ENCODE measurements around the gene ARHGEF28.

ARHGEF28 gene

GRCh38 chr5:73943397-73943796, 317.4 kb downstream of the ARHGEF28 start:
- FAIRE-seq (no peak), DNase-seq (ENCODE audit: insufficient read length, low spot score) (no peak)
- TF ChIP-seq, protein P1, sequence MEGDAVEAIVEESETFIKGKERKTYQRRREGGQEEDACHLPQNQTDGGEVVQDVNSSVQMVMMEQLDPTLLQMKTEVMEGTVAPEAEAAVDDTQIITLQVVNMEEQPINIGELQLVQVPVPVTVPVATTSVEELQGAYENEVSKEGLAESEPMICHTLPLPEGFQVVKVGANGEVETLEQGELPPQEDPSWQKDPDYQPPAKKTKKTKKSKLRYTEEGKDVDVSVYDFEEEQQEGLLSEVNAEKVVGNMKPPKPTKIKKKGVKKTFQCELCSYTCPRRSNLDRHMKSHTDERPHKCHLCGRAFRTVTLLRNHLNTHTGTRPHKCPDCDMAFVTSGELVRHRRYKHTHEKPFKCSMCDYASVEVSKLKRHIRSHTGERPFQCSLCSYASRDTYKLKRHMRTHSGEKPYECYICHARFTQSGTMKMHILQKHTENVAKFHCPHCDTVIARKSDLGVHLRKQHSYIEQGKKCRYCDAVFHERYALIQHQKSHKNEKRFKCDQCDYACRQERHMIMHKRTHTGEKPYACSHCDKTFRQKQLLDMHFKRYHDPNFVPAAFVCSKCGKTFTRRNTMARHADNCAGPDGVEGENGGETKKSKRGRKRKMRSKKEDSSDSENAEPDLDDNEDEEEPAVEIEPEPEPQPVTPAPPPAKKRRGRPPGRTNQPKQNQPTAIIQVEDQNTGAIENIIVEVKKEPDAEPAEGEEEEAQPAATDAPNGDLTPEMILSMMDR (IDR thresholded peaks at IDR 0.05; ENCODE audit: insufficient read depth, missing control alignments) = no peak

DNA sequence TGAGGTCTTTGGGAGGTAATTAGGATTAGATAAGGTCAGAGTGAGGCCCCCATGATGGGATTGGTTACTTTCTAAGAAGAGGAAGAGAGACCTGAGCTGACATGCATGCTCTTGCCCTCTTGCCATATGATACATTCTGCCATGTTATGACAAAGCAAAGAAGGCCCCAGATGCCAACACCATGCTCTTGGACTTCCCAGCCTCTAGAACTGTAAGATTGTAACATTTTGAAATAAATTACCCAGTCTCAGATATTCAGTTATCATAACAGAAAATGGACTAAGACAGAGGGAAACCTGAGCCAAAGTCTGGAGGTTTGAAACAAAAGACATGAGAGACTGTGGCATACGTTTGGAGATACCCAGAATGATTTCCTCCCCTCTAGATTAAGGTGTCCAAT, 318.6 kb downstream of the ARHGEF28 start:
- TF ChIP-seq, protein P1 (IDR thresholded peaks at IDR 0.05; ENCODE audit: insufficient read depth, missing control alignments) = no peak
- FAIRE-seq (no peak), DNase-seq (ENCODE audit: insufficient read length, low spot score) (no peak)

DNA sequence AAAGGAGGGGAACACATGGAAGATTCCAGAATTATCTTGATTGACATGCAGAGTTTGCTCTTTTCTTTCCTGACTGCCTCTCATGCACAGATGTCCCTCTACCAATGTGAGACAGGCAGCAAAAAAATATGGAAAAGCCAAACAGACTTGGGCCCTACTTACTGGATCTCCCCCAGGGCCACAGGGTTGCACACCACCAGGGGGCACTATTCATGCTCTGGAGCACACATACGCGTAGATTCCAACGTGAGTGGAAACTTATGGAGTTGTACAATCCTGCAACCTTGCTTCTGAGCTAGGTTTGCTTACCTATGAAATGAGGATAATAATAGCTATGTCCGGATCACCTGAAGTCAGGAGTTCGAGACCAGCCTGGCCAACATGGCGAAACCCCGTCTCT, 319.5 kb downstream of the ARHGEF28 start:
- TF ChIP-seq, protein P1 (IDR thresholded peaks at IDR 0.05; ENCODE audit: insufficient read depth, missing control alignments) = peak; percentile 7
- no peak for DNase-seq (ENCODE audit: insufficient read length, low spot score)
- FAIRE-seq = no peak

DNA sequence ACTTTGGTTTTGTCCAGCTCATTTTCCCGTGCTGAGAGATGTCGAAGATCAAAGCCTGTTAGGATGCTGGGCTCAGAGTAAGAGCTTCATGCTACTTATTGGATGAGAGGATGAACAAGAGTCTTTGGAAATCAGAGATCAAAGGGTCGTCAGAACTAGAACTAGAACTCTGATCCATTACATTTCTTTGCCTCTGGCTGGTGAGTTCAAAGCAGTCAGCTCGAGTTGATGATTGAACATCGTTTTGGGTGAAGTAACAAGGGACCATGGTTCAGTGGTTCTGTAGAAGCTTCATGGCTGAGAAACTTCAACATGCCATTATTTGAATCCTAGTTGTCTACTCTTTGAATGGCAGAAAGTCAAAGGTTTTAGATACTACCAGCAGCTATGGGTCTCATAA, 320.3 kb downstream of the ARHGEF28 start:
- TF ChIP-seq, protein P1 (IDR thresholded peaks at IDR 0.05; ENCODE audit: insufficient read depth, missing control alignments) = no peak
- no peak for FAIRE-seq
- DNase-seq (ENCODE audit: insufficient read length, low spot score) = no peak

GRCh38 chr5:73946919-73947602, 321.1 kb downstream of the ARHGEF28 start:
- FAIRE-seq (no peak), DNase-seq (ENCODE audit: insufficient read length, low spot score) (no peak)
- TF ChIP-seq, protein P1 (IDR thresholded peaks at IDR 0.05; ENCODE audit: insufficient read depth, missing control alignments) = no peak

GRCh38 chr5:73947906-73948640, 322.1 kb downstream of the ARHGEF28 start:
- TF ChIP-seq, protein P1 (IDR thresholded peaks at IDR 0.05; ENCODE audit: insufficient read depth, missing control alignments) = no peak
- DNase-seq (ENCODE audit: insufficient read length, low spot score) (no peak), FAIRE-seq (peak; percentile 29)

DNA sequence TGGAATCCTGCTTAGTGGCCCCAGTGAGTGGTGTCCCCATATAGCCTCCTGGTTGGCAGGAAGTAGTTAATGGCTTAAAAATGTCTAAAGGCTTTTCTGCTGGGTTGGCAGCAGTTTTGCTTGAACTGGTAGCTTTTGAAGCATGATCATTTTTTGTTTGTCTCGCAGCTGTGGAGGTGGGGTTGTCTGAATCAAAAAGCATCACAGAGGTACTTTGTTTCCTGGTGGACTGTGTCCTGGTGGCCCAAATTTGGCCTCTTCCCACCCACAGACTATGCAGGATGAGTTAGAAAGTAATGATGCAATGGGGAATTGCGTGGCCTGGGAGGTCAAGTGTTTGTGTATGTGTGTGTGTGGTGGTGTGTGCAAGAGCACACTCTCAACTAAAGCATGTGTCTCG, 322.7 kb downstream of the ARHGEF28 start:
- FAIRE-seq = no peak
- DNase-seq (ENCODE audit: insufficient read length, low spot score) = no peak
- TF ChIP-seq, protein P1 (IDR thresholded peaks at IDR 0.05; ENCODE audit: insufficient read depth, missing control alignments) = no peak

All from D721Med (cell line).